IMR-90 (cell line): ENCODE measurements around the gene ARGLU1. TPM values are rescaled to one million over a fixed set of nuclear protein-coding genes. Genes with fewer than 3 reads are reported as not detected.

ENCODE experiments used
- ATAC-seq: fragments of 200-7000 bp; cut with Tn5 transposase; 2 replicates; pipeline ENCODE4 v1.9.1; 2020; ENCODE audit warnings: low read depth, mild to moderate bottlenecking, moderate library complexity
- BruUV-seq: library from RNA; stranded (reverse); fragments of 400-500 nt; replicated peaks from 2 replicates; lab custom pipeline; 2021; lab: Mats Ljungman, UMichigan
- CTCF ChIA-PET: fragments of 300-600 bp; formaldehyde crosslinking; extraction: SDS; loops from one replicate; lab custom pipeline; 2021; ENCODE audit warnings: antibody characterized with exemption; lab: Yijun Ruan, JAX
- POLR2A ChIA-PET: fragments of 300-600 bp; sonication (Branson Sonifier 250); formaldehyde crosslinking; loops from one replicate; lab custom pipeline; 2022; ENCODE audit warnings: antibody characterized with exemption; ENCODE audit not compliant: unreplicated experiment; lab: Charles Lee
- DNase-seq: peaks from one replicate; pipeline ENCODE4 v3.0.0; 2013
- H2AFZ ChIP-seq: replicated peaks from 2 replicates; pipeline ENCODE3; 2013; ENCODE audit warnings: low read length, mild to moderate bottlenecking; ENCODE audit not compliant: poor library complexity
- H2AK5ac ChIP-seq: 2 replicates; pipeline ENCODE4 v1.6.1; 2013; ENCODE audit warnings: low read depth, low read length, inconsistent platforms
- H2AK9ac ChIP-seq: replicated peaks from 2 replicates; pipeline ENCODE3; 2013; ENCODE audit warnings: mild to moderate bottlenecking, low read depth, low read length, moderate library complexity; ENCODE audit not compliant: poor library complexity
- H2BK120ac ChIP-seq: 2 replicates; pipeline ENCODE4 v1.6.1; 2013; ENCODE audit warnings: low read depth, low read length, inconsistent platforms
- H2BK15ac ChIP-seq: 3 replicates; pipeline ENCODE4 v1.6.1; 2013; ENCODE audit warnings: low read depth, low read length, inconsistent platforms
- H2BK20ac ChIP-seq: 2 replicates; pipeline ENCODE4 v1.6.1; 2013; ENCODE audit warnings: low read depth, mild to moderate bottlenecking, inconsistent platforms, low read length, moderate library complexity
- H2BK5ac ChIP-seq: 2 replicates; pipeline ENCODE4 v1.6.1; 2013; ENCODE audit warnings: mild to moderate bottlenecking, low read depth, low read length, inconsistent platforms; ENCODE audit not compliant: poor library complexity, severe bottlenecking
- H3K14ac ChIP-seq: replicated peaks from 2 replicates; pipeline ENCODE4 v1.6.1; 2013; ENCODE audit warnings: low read depth, low read length, inconsistent platforms
- H3K18ac ChIP-seq: 2 replicates; pipeline ENCODE4 v1.6.1; 2013; ENCODE audit warnings: low read depth, low read length, control low read depth
- H3K23ac ChIP-seq: 2 replicates; pipeline ENCODE4 v1.6.1; 2013; ENCODE audit warnings: low read depth, low read length, inconsistent platforms
- H3K27ac ChIP-seq: 2 replicates; pipeline ENCODE4 v1.5.1; 2013; ENCODE audit warnings: mild to moderate bottlenecking, control low read depth, low read length; ENCODE audit not compliant: insufficient read depth
- H3K27me3 ChIP-seq: 2 replicates; pipeline ENCODE4 v1.6.1; 2013; ENCODE audit warnings: low read length; ENCODE audit not compliant: control insufficient read depth, insufficient read depth
- H3K36me3 ChIP-seq: 2 replicates; pipeline ENCODE4 v1.6.1; 2013; ENCODE audit warnings: low read length, mixed read lengths; ENCODE audit not compliant: control insufficient read depth, insufficient read depth
- H3K4ac ChIP-seq: 2 replicates; pipeline ENCODE4 v1.6.1; 2013; ENCODE audit warnings: low read depth, low read length, inconsistent platforms
- H3K4me1 ChIP-seq: 2 replicates; pipeline ENCODE4 v1.6.1; 2013; ENCODE audit warnings: low read length, mixed read lengths; ENCODE audit not compliant: control insufficient read depth, insufficient read depth
- H3K4me2 ChIP-seq: 2 replicates; pipeline ENCODE4 v1.6.1; 2013; ENCODE audit warnings: low read depth, mild to moderate bottlenecking, control low read depth, low read length, moderate library complexity
- H3K4me3 ChIP-seq: 2 replicates; pipeline ENCODE4 v1.5.1; 2013; ENCODE audit warnings: low read depth, mild to moderate bottlenecking, control low read depth, low read length, moderate library complexity; ENCODE audit not compliant: insufficient read depth
- H3K56ac ChIP-seq: 2 replicates; pipeline ENCODE4 v1.6.1; 2013; ENCODE audit warnings: low read length, inconsistent platforms; ENCODE audit not compliant: insufficient read depth; ENCODE audit errors: extremely low read depth
- H3K79me1 ChIP-seq, 2 experiments: 2 replicates each; pipeline ENCODE4 v1.6.1; 2013; ENCODE audit warnings: low read length in 2 of 2, inconsistent platforms in 1 of 2, low read depth in 1 of 2
- H3K9ac ChIP-seq: 2 replicates; pipeline ENCODE4 v1.6.1; 2013; ENCODE audit warnings: low read depth, low read length, control low read depth
- H3K9me1 ChIP-seq: 2 replicates; pipeline ENCODE4 v1.6.1; 2013; ENCODE audit warnings: low read length, inconsistent platforms; ENCODE audit not compliant: insufficient read depth
- H3K9me3 ChIP-seq: 2 replicates; pipeline ENCODE4 v1.6.1; 2013; ENCODE audit warnings: low read length; ENCODE audit not compliant: control insufficient read depth, insufficient read depth
- H4K20me1 ChIP-seq: 2 replicates; pipeline ENCODE4 v1.6.1; 2013; ENCODE audit warnings: low read length, inconsistent platforms; ENCODE audit not compliant: insufficient read depth
- H4K5ac ChIP-seq: 2 replicates; pipeline ENCODE4 v1.6.1; 2013; ENCODE audit warnings: mild to moderate bottlenecking, low read depth, low read length, control low read depth
- H4K8ac ChIP-seq, 2 experiments: 2 replicates each; pipeline ENCODE4 v1.6.1; 2013; ENCODE audit warnings: low read depth in 2 of 2, low read length in 2 of 2, control low read depth in 1 of 2, inconsistent platforms in 1 of 2
- H4K91ac ChIP-seq: 2 replicates; pipeline ENCODE4 v1.6.1; 2013; ENCODE audit warnings: low read depth, low read length, inconsistent platforms; ENCODE audit not compliant: insufficient read depth
- BHLHE40 ChIP-seq: fragments of 150-350 bp; IDR thresholded peaks from 2 replicates; pipeline ENCODE4 v1.6.1; 2016; ENCODE audit warnings: mild to moderate bottlenecking, low read depth, low read length
- CEBPB ChIP-seq: IDR thresholded peaks from 2 replicates; pipeline ENCODE4 v1.6.1; 2012; ENCODE audit warnings: low read depth, low read length, improper control_type of control experiment
- CHD1 ChIP-seq: IDR thresholded peaks from 2 replicates; pipeline ENCODE4 v1.6.1; 2012; ENCODE audit warnings: low read depth, low read length, improper control_type of control experiment
- CTCF ChIP-seq: conservative IDR thresholded peaks from 2 replicates; pipeline ENCODE4 v1.5.1; 2012; ENCODE audit warnings: mild to moderate bottlenecking, low read depth, low read length, improper control_type of control experiment
- FOS ChIP-seq: fragments of 150-350 bp; IDR thresholded peaks from 2 replicates; pipeline ENCODE4 v1.6.1; 2016; ENCODE audit warnings: low read depth, low read length
- MAFK ChIP-seq: IDR thresholded peaks from 2 replicates; pipeline ENCODE4 v1.6.1; 2012; ENCODE audit warnings: low read depth, low read length, improper control_type of control experiment
- MAZ ChIP-seq: IDR thresholded peaks from 2 replicates; pipeline ENCODE4 v1.6.1; 2012; ENCODE audit warnings: low read depth, mild to moderate bottlenecking, low read length, improper control_type of control experiment, moderate library complexity, borderline replicate concordance
- MXI1 ChIP-seq: IDR thresholded peaks from 2 replicates; pipeline ENCODE4 v1.6.1; 2012; ENCODE audit warnings: low read depth, mild to moderate bottlenecking, low read length, moderate library complexity, borderline replicate concordance
- NFE2L2 ChIP-seq: fragments of 150-350 bp; IDR thresholded peaks from 2 replicates; pipeline ENCODE4 v1.6.1; 2016; ENCODE audit warnings: low read depth, mild to moderate bottlenecking, low read length
- POLR2A ChIP-seq: IDR thresholded peaks from 2 replicates; pipeline ENCODE4 v1.6.1; 2012; ENCODE audit warnings: mild to moderate bottlenecking, low read depth, low read length
- RAD21 ChIP-seq: IDR thresholded peaks from 2 replicates; pipeline ENCODE4 v1.6.1; 2012; ENCODE audit warnings: low read length, improper control_type of control experiment
- RCOR1 ChIP-seq: IDR thresholded peaks from 2 replicates; pipeline ENCODE4 v1.6.1; 2012; ENCODE audit warnings: mild to moderate bottlenecking, low read length, improper control_type of control experiment; ENCODE audit not compliant: insufficient replicate concordance
- RFX5 ChIP-seq: IDR thresholded peaks from 2 replicates; pipeline ENCODE4 v1.8.0; 2012; ENCODE audit warnings: low read depth, mild to moderate bottlenecking, low read length, moderate library complexity
- SMC3 ChIP-seq: fragments of 150-350 bp; IDR thresholded peaks from 2 replicates; pipeline ENCODE4 v1.6.1; 2016; ENCODE audit warnings: low read depth, mild to moderate bottlenecking, antibody characterized with exemption, low read length, moderate library complexity
- WGBS, 2 experiments: methylation state at CpG; one replicate each; pipeline versions ENCODE4 v1.1.5 to v1.1.7; 2013; ENCODE audit warnings: missing lambda C conversion rate in 2 of 2; ENCODE audit not compliant: insufficient read length in 1 of 2; ENCODE audit errors: extremely low coverage in 2 of 2; 5-methylcytosine and 5-hydroxymethylcytosine counted together
- dilution Hi-C: fragments of 300-500 bp; cut with HindIII; formaldehyde crosslinking; loops from one replicate; pipeline ENCODE4 v1.14.3; 2018; ENCODE audit warnings: low sequenced_read_pairs; ENCODE audit not compliant: unreplicated experiment
- in situ Hi-C: fragments of 300-500 bp; cut with MboI; formaldehyde crosslinking; loops from 3 replicates; pipeline ENCODE4 v1.14.3; 2019; ENCODE audit warnings: low sequenced_read_pairs, inconsistent platforms, mixed read lengths
- intact Hi-C: fragments of 100-400 bp; cut with micrococcal nuclease; formaldehyde crosslinking; loops from 2 replicates; pipeline ENCODE4 v1.10.0; 2022
- polyA plus RNA-seq, 3 experiments: library from polyadenylated mRNA; depleted of rRNA; stranded (reverse); fragments of >200 nt; gene quantifications; 2 replicates each; pipeline ENCODE4 v1.2.3, GENCODE V29; 2012; ENCODE audit warnings: low replicate concordance in 1 of 3
- total RNA-seq: library from RNA; depleted of rRNA; stranded (reverse); fragments of >200 nt; gene quantifications from 2 replicates; pipeline ENCODE4 v1.2.3, GENCODE V29; 2012
- TF ChIP-seq, protein P1 (sequence below): fragments of 150-350 bp; IDR thresholded peaks from 2 replicates; pipeline ENCODE4 v1.6.1; 2017; ENCODE audit warnings: mild to moderate bottlenecking, antibody characterized with exemption, low read length, low read depth
- TF ChIP-seq, protein P2 (sequence below): fragments of 150-350 bp; IDR thresholded peaks from 2 replicates; pipeline ENCODE4 v1.6.1; 2016; ENCODE audit warnings: low read depth, mild to moderate bottlenecking, low read length, moderate library complexity, borderline replicate concordance

ARGLU1 gene
- total and polyA plus RNA-seq, 2 of the 4 experiments (the other 2 are of a cell fraction): 11.1 to 51.4 TPM

DNA sequence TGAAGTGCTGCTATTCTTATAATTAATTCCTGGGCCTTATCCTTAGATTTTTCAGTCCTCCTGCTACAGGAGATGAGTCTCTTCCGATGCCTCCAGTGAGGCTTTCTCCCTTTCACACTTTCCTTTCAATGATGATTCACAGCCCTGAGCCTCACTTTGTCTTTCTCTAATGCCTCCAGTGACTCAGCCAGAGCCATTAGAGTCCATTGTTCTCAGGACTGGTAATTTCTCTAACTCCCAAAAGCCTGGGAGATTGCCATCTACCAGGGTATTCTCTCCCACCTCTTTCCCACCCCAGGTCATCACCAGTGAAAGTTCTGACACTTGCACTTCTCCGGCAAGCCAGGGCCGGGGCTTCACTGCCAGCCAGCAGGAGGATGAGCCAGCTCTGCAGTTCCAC is 49.6 kb upstream of the ARGLU1 start:
- no peak for TF ChIP-seq CEBPB
- TF ChIP-seq FOS: no peak
- no peak for TF ChIP-seq BHLHE40
- TF ChIP-seq CHD1: no peak
- no peak for TF ChIP-seq POLR2A
- TF ChIP-seq RAD21: no peak
- no peak for TF ChIP-seq MAFK
- TF ChIP-seq, protein P1, sequence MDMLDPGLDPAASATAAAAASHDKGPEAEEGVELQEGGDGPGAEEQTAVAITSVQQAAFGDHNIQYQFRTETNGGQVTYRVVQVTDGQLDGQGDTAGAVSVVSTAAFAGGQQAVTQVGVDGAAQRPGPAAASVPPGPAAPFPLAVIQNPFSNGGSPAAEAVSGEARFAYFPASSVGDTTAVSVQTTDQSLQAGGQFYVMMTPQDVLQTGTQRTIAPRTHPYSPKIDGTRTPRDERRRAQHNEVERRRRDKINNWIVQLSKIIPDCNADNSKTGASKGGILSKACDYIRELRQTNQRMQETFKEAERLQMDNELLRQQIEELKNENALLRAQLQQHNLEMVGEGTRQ: no peak
- TF ChIP-seq CTCF: no peak
- TF ChIP-seq, protein P2, sequence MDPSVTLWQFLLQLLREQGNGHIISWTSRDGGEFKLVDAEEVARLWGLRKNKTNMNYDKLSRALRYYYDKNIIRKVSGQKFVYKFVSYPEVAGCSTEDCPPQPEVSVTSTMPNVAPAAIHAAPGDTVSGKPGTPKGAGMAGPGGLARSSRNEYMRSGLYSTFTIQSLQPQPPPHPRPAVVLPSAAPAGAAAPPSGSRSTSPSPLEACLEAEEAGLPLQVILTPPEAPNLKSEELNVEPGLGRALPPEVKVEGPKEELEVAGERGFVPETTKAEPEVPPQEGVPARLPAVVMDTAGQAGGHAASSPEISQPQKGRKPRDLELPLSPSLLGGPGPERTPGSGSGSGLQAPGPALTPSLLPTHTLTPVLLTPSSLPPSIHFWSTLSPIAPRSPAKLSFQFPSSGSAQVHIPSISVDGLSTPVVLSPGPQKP: no peak
- no peak for TF ChIP-seq MAZ
- TF ChIP-seq RCOR1: no peak
- no peak for TF ChIP-seq NFE2L2
- TF ChIP-seq MXI1: no peak
- TF ChIP-seq RFX5: no peak
- no peak for TF ChIP-seq SMC3
- POLR2A ChIA-PET: no interaction called here
- no peak overlapping the region for H3K9ac ChIP-seq
- intact Hi-C loops (no loop called here), in situ Hi-C loops (no loop called here), dilution Hi-C loops (no loop called here)
- H4K8ac ChIP-seq: no peak overlapping the region
- H3K9me1 ChIP-seq: no peaks in the 10 kb centered on the region
- no peaks in the 10 kb centered on the region for H3K4me1 ChIP-seq
- H3K14ac ChIP-seq: no peak overlapping the region
- H4K20me1 ChIP-seq: no peaks in the 10 kb centered on the region
- H3K27ac ChIP-seq: no peak overlapping the region
- H3K4ac ChIP-seq: no peak overlapping the region
- H3K79me1 ChIP-seq: no peaks in the 10 kb centered on the region
- H2BK15ac ChIP-seq: no peak overlapping the region
- no peak overlapping the region for H2AFZ ChIP-seq
- ATAC-seq (no peak), DNase-seq (peak; percentile 39)
- no peak overlapping the region for H3K18ac ChIP-seq
- no peak overlapping the region for H4K91ac ChIP-seq
- no peak overlapping the region for H2AK9ac ChIP-seq
- 60% methylated on average over 1 of the region's 3 CpGs; no CpG with 5 or more reads in 1 of the 2 experiments for WGBS, 2 experiments
- H3K4me2 ChIP-seq: no peak overlapping the region
- no peak overlapping the region for H2BK20ac ChIP-seq
- H3K4me3 ChIP-seq: no peak overlapping the region
- BruUV-seq: no TSS peak
- peaks cover 9% of the 10 kb centered on the region for H3K27me3 ChIP-seq
- no peaks in the 10 kb centered on the region for H3K36me3 ChIP-seq
- no peak overlapping the region for H2AK5ac ChIP-seq
- no peak overlapping the region for H2BK5ac ChIP-seq
- H3K23ac ChIP-seq: no peak overlapping the region
- no peak overlapping the region for H2BK120ac ChIP-seq
- no peaks in the 10 kb centered on the region for H3K9me3 ChIP-seq
- H3K56ac ChIP-seq: no peak overlapping the region
- CTCF ChIA-PET: no interaction called here
- no peak overlapping the region for H4K5ac ChIP-seq
